H1 (cell line): ENCODE data around the gene CDT1. TPM values are rescaled to one million over a fixed set of nuclear protein-coding genes. Genes with fewer than 3 reads are reported as not detected.

Source experiments
- CTCF ChIA-PET: fragments of 300-600 bp; sonication (Branson Sonifier 250); formaldehyde crosslinking; loops from one replicate; lab custom pipeline; 2021; ENCODE audit not compliant: partially characterized antibody; lab: Charles Lee
- POLR2A ChIA-PET: fragments of 300-600 bp; sonication (Branson Sonifier 250); formaldehyde crosslinking; loops from one replicate; lab custom pipeline; 2021; ENCODE audit warnings: inconsistent platforms; ENCODE audit not compliant: partially characterized antibody; lab: Charles Lee
- DNase-seq, 2 experiments: peaks; one replicate each; pipeline versions ENCODE4 v3.0.0 to v3.0.0-alpha.2; 2010 to 2022; ENCODE audit warnings: low spot score in 2 of 2, low read depth in 1 of 2, mixed read lengths in 1 of 2
- FAIRE-seq: peaks from 2 replicates; lab custom pipeline; 2011; peaks lifted over from hg19 to GRCh38; lab: Jason Lieb, UNC
- H2AFZ ChIP-seq: 2 replicates; pipeline ENCODE4 v1.8.1; 2012; ENCODE audit warnings: low read length, inconsistent platforms
- H2AK5ac ChIP-seq: 2 replicates; pipeline ENCODE4 v1.6.1; 2013; ENCODE audit warnings: low read depth, low read length
- H2BK120ac ChIP-seq: replicated peaks from 2 replicates; pipeline ENCODE3; 2013; ENCODE audit warnings: low read depth, low read length, inconsistent platforms
- H2BK12ac ChIP-seq: 2 replicates; pipeline ENCODE4 v1.6.1; 2013; ENCODE audit warnings: low read depth, low read length
- H2BK15ac ChIP-seq: 2 replicates; pipeline ENCODE4 v1.6.1; 2013; ENCODE audit warnings: low read length
- H2BK20ac ChIP-seq: 2 replicates; pipeline ENCODE4 v1.6.1; 2013; ENCODE audit warnings: low read length
- H2BK5ac ChIP-seq: 2 replicates; pipeline ENCODE4 v1.6.1; 2013; ENCODE audit warnings: low read depth, low read length
- H3K14ac ChIP-seq: 2 replicates; pipeline ENCODE4 v1.6.1; 2013; ENCODE audit warnings: inconsistent platforms; ENCODE audit not compliant: insufficient read length
- H3K18ac ChIP-seq: 2 replicates; pipeline ENCODE4 v1.6.1; 2013; ENCODE audit warnings: low read length; ENCODE audit errors: extremely low read depth
- H3K23ac ChIP-seq: 2 replicates; pipeline ENCODE4 v1.6.1; 2013; ENCODE audit warnings: inconsistent platforms; ENCODE audit not compliant: insufficient read length
- H3K23me2 ChIP-seq: 2 replicates; pipeline ENCODE4 v1.6.1; 2013; ENCODE audit warnings: low read depth, low read length
- H3K27ac ChIP-seq: 2 replicates; pipeline ENCODE4 v1.6.1; 2011; ENCODE audit warnings: low read depth, low read length, inconsistent platforms
- H3K27me3 ChIP-seq, 4 experiments: replicated peaks in 1 of 4; 1 replicate in 1 of 4; 2 replicates in 3 of 4; pipeline versions ENCODE4 v1.6.1 to v1.8.1; 2011 to 2013; ENCODE audit warnings: low read length in 3 of 4, mild to moderate bottlenecking in 3 of 4, inconsistent platforms in 2 of 4, mixed read lengths in 2 of 4, moderate library complexity in 1 of 4; ENCODE audit not compliant: control insufficient read depth in 3 of 4, insufficient read depth in 3 of 4; ENCODE audit errors: extremely low read depth in 1 of 4
- H3K36me3 ChIP-seq, 4 experiments: 2 replicates each; pipeline versions ENCODE4 v1.6.1 to v1.8.1; 2011 to 2013; ENCODE audit warnings: mild to moderate bottlenecking in 4 of 4, low read length in 3 of 4, moderate library complexity in 2 of 4, control low read depth in 1 of 4, inconsistent platforms in 1 of 4; ENCODE audit not compliant: insufficient read depth in 4 of 4, control insufficient read depth in 2 of 4
- H3K4ac ChIP-seq: replicated peaks from 2 replicates; pipeline ENCODE3; 2013; ENCODE audit warnings: low read length, low read depth, mixed read lengths, inconsistent platforms; ENCODE audit not compliant: insufficient read length
- H3K4me1 ChIP-seq, 4 experiments: replicated peaks in 1 of 4; 1 replicate in 1 of 4; 2 replicates in 3 of 4; pipeline versions ENCODE4 v1.6.1 to v1.8.1; 2011 to 2013; ENCODE audit warnings: low read length in 3 of 4, inconsistent platforms in 2 of 4, mixed read lengths in 1 of 4; ENCODE audit not compliant: insufficient read depth in 4 of 4, control insufficient read depth in 3 of 4
- H3K4me2 ChIP-seq, 2 experiments: 2 replicates each; pipeline versions ENCODE4 v1.6.1 to v1.8.1; 2011 to 2013; ENCODE audit warnings: low read depth in 2 of 2, low read length in 2 of 2, control low read depth in 1 of 2, inconsistent platforms in 1 of 2, mild to moderate bottlenecking in 1 of 2; ENCODE audit not compliant: insufficient read depth in 1 of 2
- H3K4me3 ChIP-seq, 4 experiments: fragments of 200-600, 300-600 bp in 1 of 4; sonication (generic), shearing (Covaris generic), sonication (Bioruptor Twin) in 1 of 4; 2 replicates each; pipeline versions ENCODE4 v1.5.1 to v1.8.1; 2011 to 2016; ENCODE audit warnings: low read length in 4 of 4, low read depth in 3 of 4, control low read depth in 2 of 4, inconsistent platforms in 2 of 4, mild to moderate bottlenecking in 2 of 4, mixed read lengths in 1 of 4, moderate library complexity in 1 of 4; ENCODE audit not compliant: insufficient read depth in 2 of 4; ENCODE audit errors: extremely low read depth in 1 of 4
- H3K56ac ChIP-seq: replicated peaks from 2 replicates; pipeline ENCODE3; 2013; ENCODE audit warnings: low read depth, mild to moderate bottlenecking, mixed read lengths, low read length, inconsistent platforms; ENCODE audit not compliant: insufficient read length
- H3K79me1 ChIP-seq: 2 replicates; pipeline ENCODE4 v1.6.1; 2013; ENCODE audit warnings: low read depth, low read length, control low read depth
- H3K79me2 ChIP-seq, 2 experiments: 2 replicates each; pipeline versions ENCODE4 v1.6.1 to v1.8.1; 2012 to 2013; ENCODE audit warnings: low read length in 2 of 2, mild to moderate bottlenecking in 2 of 2, inconsistent platforms in 1 of 2; ENCODE audit not compliant: insufficient read depth in 2 of 2, control insufficient read depth in 1 of 2
- H3K9ac ChIP-seq, 4 experiments: replicated peaks in 1 of 4; 1 replicate in 1 of 4; 2 replicates in 3 of 4; pipeline versions ENCODE4 v1.6.1 to v1.8.1; 2011 to 2013; ENCODE audit warnings: low read depth in 3 of 4, low read length in 3 of 4, control low read depth in 2 of 4, mild to moderate bottlenecking in 2 of 4, moderate library complexity in 2 of 4, inconsistent platforms in 1 of 4; ENCODE audit errors: extremely low read depth in 1 of 4
- H3K9me3 ChIP-seq, 2 experiments: 2 replicates each; pipeline versions ENCODE4 v1.6.1 to v1.8.1; 2012 to 2013; ENCODE audit warnings: mild to moderate bottlenecking in 2 of 2, moderate library complexity in 2 of 2, control low read depth in 1 of 2, inconsistent platforms in 1 of 2, low read depth in 1 of 2, low read length in 1 of 2, mixed read lengths in 1 of 2; ENCODE audit not compliant: insufficient read depth in 2 of 2
- H4K20me1 ChIP-seq, 2 experiments: replicated peaks in 1 of 2; 2 replicates each; pipeline versions ENCODE3 to v1.8.1; 2011 to 2013; ENCODE audit warnings: inconsistent platforms in 2 of 2, low read length in 2 of 2, mild to moderate bottlenecking in 1 of 2; ENCODE audit not compliant: insufficient read depth in 2 of 2, control insufficient read depth in 1 of 2
- H4K5ac ChIP-seq: 2 replicates; pipeline ENCODE4 v1.6.1; 2013; ENCODE audit warnings: low read length, low read depth, mixed read lengths, inconsistent platforms; ENCODE audit not compliant: insufficient read length
- H4K8ac ChIP-seq: 2 replicates; pipeline ENCODE4 v1.8.0; 2013; ENCODE audit warnings: mild to moderate bottlenecking, moderate library complexity, low read length, inconsistent platforms; ENCODE audit not compliant: insufficient read depth; ENCODE audit errors: extremely low read depth
- H4K91ac ChIP-seq: replicated peaks from 2 replicates; pipeline ENCODE3; 2013; ENCODE audit warnings: low read length, mixed read lengths, inconsistent platforms; ENCODE audit not compliant: insufficient read length
- CBX8 ChIP-seq: fragments of 300-800, 300-1000 bp; sonication (generic); IDR thresholded peaks from 2 replicates; pipeline ENCODE4 v1.7.1; 2016; ENCODE audit warnings: low read depth, low read length, borderline replicate concordance
- CEBPB ChIP-seq: IDR thresholded peaks from 2 replicates; pipeline ENCODE4 v1.6.1; 2012; ENCODE audit warnings: low read depth, low read length
- CREB1 ChIP-seq: IDR thresholded peaks from 2 replicates; pipeline ENCODE4 v1.6.1; 2012; ENCODE audit warnings: inconsistent platforms
- EZH2 ChIP-seq: fragments of 200-600 bp; sonication (generic); IDR thresholded peaks from 2 replicates; pipeline ENCODE4 v1.7.1; 2012; ENCODE audit warnings: low read depth, mild to moderate bottlenecking, moderate library complexity, low read length, inconsistent platforms; ENCODE audit not compliant: severe bottlenecking
- HDAC2 ChIP-seq, 2 experiments: fragments of 300-600 bp in 1 of 2; sonication (generic) in 1 of 2; IDR thresholded peaks; 2 replicates each; pipeline ENCODE4 v1.6.1; 2011 to 2012; ENCODE audit warnings: low read depth in 2 of 2, low read length in 2 of 2, mild to moderate bottlenecking in 2 of 2, moderate library complexity in 2 of 2, borderline replicate concordance in 1 of 2, inconsistent platforms in 1 of 2
- KDM1A ChIP-seq: fragments of 200-600, 300-600 bp; sonication (generic); IDR thresholded peaks from 2 replicates; pipeline ENCODE4 v1.7.1; 2016; ENCODE audit warnings: mild to moderate bottlenecking, low read length, borderline replicate concordance
- POLR2A ChIP-seq, 2 experiments: IDR thresholded peaks; 1 replicate in 1 of 2; 2 replicates in 1 of 2; pipeline ENCODE4 v1.6.1; 2011; ENCODE audit warnings: low read depth in 2 of 2, low read length in 2 of 2, mild to moderate bottlenecking in 2 of 2; ENCODE audit errors: control extremely low read depth in 1 of 2
- POU5F1 ChIP-seq: IDR thresholded peaks from 2 replicates; pipeline ENCODE4 v1.6.1; 2011; ENCODE audit warnings: low read depth, mild to moderate bottlenecking, low read length, moderate library complexity
- SIRT6 ChIP-seq: IDR thresholded peaks from one replicate; pipeline ENCODE4 v1.7.1; 2012; ENCODE audit warnings: low read length, inconsistent platforms
- whole genome bisulfite sequencing, 2 experiments: shearing (Covaris generic) in 1 of 2; methylation state at CpG; one replicate each; pipeline versions ENCODE4 v1.1.6 to v1.1.7; 2013 to 2015; ENCODE audit warnings: low lambda C conversion rate in 2 of 2, mixed read lengths in 2 of 2, inconsistent platforms in 1 of 2, low coverage in 1 of 2, missing lambda C conversion rate in 1 of 2; ENCODE audit not compliant: insufficient replicate concordance in 2 of 2, insufficient coverage in 1 of 2, insufficient read length in 1 of 2; ENCODE audit errors: extremely low coverage in 1 of 2, missing lambda C conversion rate in 1 of 2; 5-methylcytosine and 5-hydroxymethylcytosine counted together
- polyA plus RNA-seq, 7 experiments: library from polyadenylated mRNA; depleted of rRNA in 3 of 7; stranded (reverse) in 5 of 7; unstranded in 2 of 7; fragments of >200 nt in 5 of 7; fragments of 200-250 nt in 2 of 7; gene quantifications; 1 replicate in 5 of 7; 2 replicates in 1 of 7; 4 replicates in 1 of 7; pipeline versions ENCODE4 v1.2.1 to v1.2.3, GENCODE V29; 2011 to 2013; ENCODE audit warnings: missing spikeins in 2 of 7, mixed read lengths in 2 of 7
- total RNA-seq: library from RNA; stranded (reverse); fragmentation: NEBNext Ultra II Directional; extraction: Animal tissue kit (Norgen Biotek cat#: 25700); gene quantifications from 2 replicates; pipeline ENCODE4 v1.2.1, GENCODE V29; 2021
- TF ChIP-seq, protein P1 (sequence below): IDR thresholded peaks from 2 replicates; pipeline ENCODE4 v1.6.1; 2012; ENCODE audit warnings: low read length, inconsistent platforms

The CDT1 gene
- total and polyA plus RNA-seq, 2 of the 8 experiments (the other 6 are each of a cell fraction or from before 2014, with no cell fraction given), result 76.7 to 95.4 TPM

DNA sequence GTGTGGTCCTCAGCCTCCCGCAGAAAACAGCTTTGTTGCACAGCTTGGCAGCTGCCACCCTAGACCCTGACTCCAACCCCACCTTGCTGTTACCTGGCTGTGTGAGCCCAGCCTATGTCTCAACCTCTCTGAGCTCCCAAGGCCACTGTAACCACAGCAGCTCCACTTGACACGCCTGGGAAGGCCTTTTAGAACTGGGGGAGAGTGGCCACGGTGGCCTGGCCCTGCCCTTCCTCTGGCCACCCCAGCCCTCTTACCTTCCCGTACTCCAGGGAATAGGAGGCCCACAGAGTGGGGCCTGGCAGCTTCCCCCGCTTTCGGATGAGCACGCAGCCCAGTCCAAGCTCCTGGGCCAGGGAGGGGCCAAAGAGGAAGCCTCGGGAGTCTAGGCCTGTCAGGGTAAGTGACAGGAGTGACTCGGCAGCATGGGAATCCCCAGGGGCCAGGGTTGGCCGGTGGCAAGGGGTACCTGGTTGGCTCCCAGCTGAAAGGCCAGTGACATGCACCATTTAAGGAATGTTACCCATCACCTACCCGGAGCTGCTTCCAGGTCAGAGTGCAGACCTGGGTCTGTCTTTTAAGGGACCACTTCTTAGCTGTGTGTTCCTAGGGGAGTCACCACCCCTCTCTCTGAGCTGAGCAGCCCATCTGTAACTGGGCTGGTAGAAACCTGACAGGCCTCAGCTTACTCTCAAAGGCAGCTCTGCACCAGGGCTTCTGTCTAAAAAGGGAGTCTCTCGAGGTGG lies 6.8 kb downstream of the CDT1 start:
- Histone ChIP-seq H3K4me2 (peak overlapping the region; percentile 82 to 90), H2BK12ac (no peak overlapping the region), H4K91ac (no peak overlapping the region), H2BK120ac (no peak overlapping the region), H4K20me1 (peaks cover 31 to 43% of the 10 kb centered on the region in 2 experiments), H3K23me2 (peaks cover 10% of the 10 kb centered on the region), H4K5ac (no peak overlapping the region), H3K27ac (peak overlapping the region; percentile 19; the same call in 1 of the 2 replicates), H2AK5ac (no peak overlapping the region), H3K14ac (no peak overlapping the region), H2BK5ac (no peak overlapping the region), H3K36me3 (peaks cover 31 to 54% (median 40%) of the 10 kb centered on the region in 4 experiments), H3K23ac (no peak overlapping the region), H3K4me3 (peak overlapping the region; percentile 67 to 86 (median 82)), H2AFZ (no peak overlapping the region), H3K56ac (no peak overlapping the region), H3K4ac (no peak overlapping the region), H3K18ac (no peak overlapping the region), H3K9ac (peak overlapping the region in 3 of 4 experiments; percentile 39 to 86 (median 86); a peak in 3 of 7 replicates), H3K79me2 (peaks cover 0 to 20% of the 10 kb centered on the region in 2 experiments; a peak in 2 of 4 replicates), H3K27me3 (no peaks in the 10 kb centered on the region), H2BK15ac (no peak overlapping the region), H3K9me3 (no peaks in the 10 kb centered on the region), H2BK20ac (no peak overlapping the region), H3K79me1 (peaks cover 6% of the 10 kb centered on the region; the same call in 1 of the 2 replicates), H3K4me1 (peaks cover 0 to 11% (median 5%) of the 10 kb centered on the region in 4 experiments; a peak in 6 of 7 replicates), H4K8ac (no peak overlapping the region)
- POLR2A ChIA-PET, result interaction anchor here (0.6 to 8.1 kb wide), 40 partner anchors 9 to 392 kb away, joined by 3 to 77 read pairs (median 4); partner anchors contain the start of genes CBFA2T3, GALNS, IL17C and SLC22A31
- DNase-seq, result no peak
- 77% methylated on average over 11 of the region's 12 CpGs; no CpG with 5 or more reads in 1 of the 2 experiments for WGBS, 2 experiments
- CTCF ChIA-PET, result interaction anchor here (0.5 to 2.6 kb wide), 22 partner anchors 10 to 404 kb away, joined by 3 to 16 read pairs (median 4); partner anchors contain the start of gene CDH15
- no peak for FAIRE-seq
- TF ChIP-seq CBX8 (no peak), CREB1 (no peak), EZH2 (no peak), POU5F1 (no peak), KDM1A (no peak), CEBPB (no peak), HDAC2 (IDR thresholded peaks at IDR 0.05; ENCODE audit: borderline replicate concordance in 1 of 2, low read depth in 2 of 2, low read length in 2 of 2) (no peak), POLR2A (IDR thresholded peaks at IDR 0.05; ENCODE audit: control extremely low read depth in 1 of 2, low read depth in 2 of 2, low read length in 2 of 2) (peak in 1 of 2 experiments; percentile 0; a peak in 1 of 3 replicates), SIRT6 (no peak)
- TF ChIP-seq, protein P1, sequence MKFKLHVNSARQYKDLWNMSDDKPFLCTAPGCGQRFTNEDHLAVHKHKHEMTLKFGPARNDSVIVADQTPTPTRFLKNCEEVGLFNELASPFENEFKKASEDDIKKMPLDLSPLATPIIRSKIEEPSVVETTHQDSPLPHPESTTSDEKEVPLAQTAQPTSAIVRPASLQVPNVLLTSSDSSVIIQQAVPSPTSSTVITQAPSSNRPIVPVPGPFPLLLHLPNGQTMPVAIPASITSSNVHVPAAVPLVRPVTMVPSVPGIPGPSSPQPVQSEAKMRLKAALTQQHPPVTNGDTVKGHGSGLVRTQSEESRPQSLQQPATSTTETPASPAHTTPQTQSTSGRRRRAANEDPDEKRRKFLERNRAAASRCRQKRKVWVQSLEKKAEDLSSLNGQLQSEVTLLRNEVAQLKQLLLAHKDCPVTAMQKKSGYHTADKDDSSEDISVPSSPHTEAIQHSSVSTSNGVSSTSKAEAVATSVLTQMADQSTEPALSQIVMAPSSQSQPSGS, result peak; percentile 26; the same call in 1 of the 2 replicates
